Muscle layer of duodenum (tissue), 2 donors: ENCODE measurements around the gene CTBS.
A peak's percentile ranks its signal among the peaks of the same experiment; 100 is the strongest.

Source experiments
- H3K27ac ChIP-seq: one replicate; pipeline ENCODE4 v1.7.0; 2013; ENCODE audit warnings: mild to moderate bottlenecking, low read length
- H3K27me3 ChIP-seq: one replicate; pipeline ENCODE4 v1.7.0; 2013; ENCODE audit warnings: low read depth, mild to moderate bottlenecking, control low read depth, low read length
- H3K36me3 ChIP-seq, 2 donors: one replicate each; pipeline ENCODE4 v1.7.0; 2013; ENCODE audit warnings: low read length in 2 of 2, control low read depth in 1 of 2, mild to moderate bottlenecking in 1 of 2; ENCODE audit not compliant: insufficient read depth in 2 of 2, control insufficient read depth in 1 of 2
- H3K4me1 ChIP-seq, 2 donors: one replicate each; pipeline ENCODE4 v1.7.0; 2013; ENCODE audit warnings: low read length in 2 of 2, mild to moderate bottlenecking in 2 of 2, control low read depth in 1 of 2, moderate library complexity in 1 of 2; ENCODE audit not compliant: insufficient read depth in 2 of 2, control insufficient read depth in 1 of 2
- H3K4me3 ChIP-seq, 2 donors: one replicate each; pipeline ENCODE4 v1.7.0; 2013; ENCODE audit warnings: low read length in 2 of 2, low read depth in 1 of 2, mild to moderate bottlenecking in 1 of 2
- H3K9me3 ChIP-seq, 2 donors: one replicate each; pipeline ENCODE4 v1.7.0; 2013; ENCODE audit warnings: low read length in 2 of 2, control low read depth in 1 of 2, mild to moderate bottlenecking in 1 of 2; ENCODE audit not compliant: control insufficient read depth in 1 of 2
- donor health status: healthy.

CTBS gene

GRCh38 chr1:84583648-84584047 lies 9.4 kb upstream of the CTBS start:
- no peak overlapping the region for H3K4me3 ChIP-seq
- H3K27ac ChIP-seq, result no peak overlapping the region
- H3K9me3 ChIP-seq, result no peaks in the 10 kb centered on the region

GRCh38 chr1:84582802-84583587 lies 8.8 kb upstream of the CTBS start:
- Histone ChIP-seq H3K27me3 (no peaks in the 10 kb centered on the region), H3K4me3 (no peak overlapping the region), H3K4me1 (no peaks in the 10 kb centered on the region), H3K27ac (no peak overlapping the region), H3K36me3 (no peaks in the 10 kb centered on the region), H3K9me3 (no peaks in the 10 kb centered on the region)

More at GRCh38 chr1:84583648-84584047, 9.4 kb upstream of the CTBS start:
- Histone ChIP-seq H3K27me3 (no peaks in the 10 kb centered on the region), H3K4me1 (no peaks in the 10 kb centered on the region), H3K36me3 (no peaks in the 10 kb centered on the region)

- Histone ChIP-seq H3K27me3 (no peaks in the 10 kb centered on the region), H3K9me3 (no peaks in the 10 kb centered on the region), H3K4me3 (no peak overlapping the region), H3K36me3 (no peaks in the 10 kb centered on the region), H3K4me1 (no peaks in the 10 kb centered on the region), H3K27ac (no peak overlapping the region)
These were observed 7.4 kb upstream of the CTBS start for GRCh38 chr1:84581648-84582047.

- H3K4me3 ChIP-seq, result peak overlapping the region; percentile 73 to 76
These were observed 696 bp upstream of the CTBS start for GRCh38 chr1:84574936-84575335.

GRCh38 chr1:84573481-84573966 lies 716 bp downstream of the CTBS start:
- Histone ChIP-seq H3K36me3 (peaks cover 0 to 13% of the 10 kb centered on the region in 2 donors), H3K27ac (peak overlapping the region; percentile 95), H3K4me1 (peaks cover 0 to 3% of the 10 kb centered on the region in 2 donors)

More at GRCh38 chr1:84574936-84575335, 696 bp upstream of the CTBS start:
- Histone ChIP-seq H3K36me3 (peaks cover 0 to 5% of the 10 kb centered on the region in 2 donors), H3K4me1 (peaks cover 0 to 3% of the 10 kb centered on the region in 2 donors), H3K27ac (peak overlapping the region; percentile 74), H3K9me3 (no peaks in the 10 kb centered on the region), H3K27me3 (no peaks in the 10 kb centered on the region)

GRCh38 chr1:84571150-84571535 lies 3.1 kb downstream of the CTBS start:
- H3K36me3 ChIP-seq, result peaks cover 7 to 15% of the 10 kb centered on the region in 2 donors
- peaks cover 0 to 3% of the 10 kb centered on the region in 2 donors for H3K4me1 ChIP-seq
- H3K9me3 ChIP-seq, result no peaks in the 10 kb centered on the region
- no peak overlapping the region for H3K27ac ChIP-seq
- no peaks in the 10 kb centered on the region for H3K27me3 ChIP-seq
- no peak overlapping the region for H3K4me3 ChIP-seq

More at GRCh38 chr1:84573481-84573966, 716 bp downstream of the CTBS start:
- H3K4me3 ChIP-seq, result peak overlapping the region; percentile 68 to 76
- H3K9me3 ChIP-seq, result no peaks in the 10 kb centered on the region
- no peaks in the 10 kb centered on the region for H3K27me3 ChIP-seq

GRCh38 chr1:84570436-84571149 lies 3.6 kb downstream of the CTBS start:
- Histone ChIP-seq H3K9me3 (no peaks in the 10 kb centered on the region), H3K4me1 (peaks cover 0 to 3% of the 10 kb centered on the region in 2 donors), H3K4me3 (no peak overlapping the region), H3K36me3 (peaks cover 7 to 15% of the 10 kb centered on the region in 2 donors), H3K27me3 (no peaks in the 10 kb centered on the region), H3K27ac (no peak overlapping the region)

- H3K4me3 ChIP-seq, result no peak overlapping the region
- peaks cover 7 to 19% of the 10 kb centered on the region in 2 donors for H3K36me3 ChIP-seq
- no peaks in the 10 kb centered on the region for H3K9me3 ChIP-seq
- H3K4me1 ChIP-seq, result peaks cover 0 to 3% of the 10 kb centered on the region in 2 donors
- H3K27me3 ChIP-seq, result no peaks in the 10 kb centered on the region
- no peak overlapping the region for H3K27ac ChIP-seq
These were observed 5.0 kb downstream of the CTBS start for GRCh38 chr1:84569216-84569615.

- Histone ChIP-seq H3K9me3 (no peaks in the 10 kb centered on the region), H3K4me1 (no peaks in the 10 kb centered on the region), H3K4me3 (no peak overlapping the region), H3K27me3 (no peaks in the 10 kb centered on the region), H3K36me3 (peaks cover 3 to 4% of the 10 kb centered on the region in 2 donors), H3K27ac (no peak overlapping the region)
These were observed 23.4 kb downstream of the CTBS start for GRCh38 chr1:84550826-84551225.

- Histone ChIP-seq H3K4me3 (no peak overlapping the region), H3K36me3 (peaks cover 1 to 4% of the 10 kb centered on the region in 2 donors), H3K9me3 (no peaks in the 10 kb centered on the region), H3K27ac (no peak overlapping the region), H3K4me1 (peaks cover 0 to 3% of the 10 kb centered on the region in 2 donors), H3K27me3 (no peaks in the 10 kb centered on the region)
These were observed 32.6 kb downstream of the CTBS start for GRCh38 chr1:84541679-84542078.

GRCh38 chr1:84540759-84541158 lies 33.5 kb downstream of the CTBS start:
- peaks cover 0 to 4% of the 10 kb centered on the region in 2 donors for H3K36me3 ChIP-seq
- no peak overlapping the region for H3K27ac ChIP-seq
- H3K4me3 ChIP-seq, result no peak overlapping the region
- H3K9me3 ChIP-seq, result no peaks in the 10 kb centered on the region
- peaks cover 0 to 3% of the 10 kb centered on the region in 2 donors for H3K4me1 ChIP-seq
- H3K27me3 ChIP-seq, result no peaks in the 10 kb centered on the region
